Mucosa of descending colon (tissue), 3 donors: ENCODE results near the gene DNALI1. TPM values are rescaled to one million over a fixed set of nuclear protein-coding genes. Genes with fewer than 3 reads are reported as not detected.

Source experiments
- ATAC-seq: fragments of 200-7000 bp; cut with Tn5 transposase; one replicate; pipeline ENCODE4 v1.9.1; 2020; ENCODE audit warnings: mild to moderate bottlenecking, moderate library complexity
- DNase-seq, 3 donors: peaks; one replicate each; pipeline ENCODE4 v3.0.0-alpha.2; 2020
- H3K36me3 ChIP-seq: fragments of 200-600 bp; one replicate; pipeline ENCODE4 v1.8.0; 2021; ENCODE audit warnings: low read depth, mild to moderate bottlenecking
- H3K4me1 ChIP-seq: fragments of 200-600 bp; one replicate; pipeline ENCODE4 v1.8.0; 2021; ENCODE audit warnings: low read depth, mild to moderate bottlenecking
- H3K4me3 ChIP-seq: fragments of 200-600 bp; one replicate; pipeline ENCODE4 v1.8.0; 2021; ENCODE audit warnings: mild to moderate bottlenecking
- H3K9me3 ChIP-seq: fragments of 200-600 bp; one replicate; pipeline ENCODE4 v1.8.0; 2021; ENCODE audit warnings: mild to moderate bottlenecking
- CTCF ChIP-seq: fragments of 200-600 bp; IDR thresholded peaks from one replicate; pipeline ENCODE4 v1.8.0; 2022; ENCODE audit warnings: antibody characterized with exemption, mild to moderate bottlenecking
- intact Hi-C, 2 donors: fragments of 100-400 bp; cut with DNase I in 1 of 2; cut with micrococcal nuclease in 1 of 2; formaldehyde crosslinking; loops; one replicate each; pipeline versions ENCODE4 v1.11.0 to v1.11.1; 2022; cut with DNase I, micrococcal nuclease
- total RNA-seq, 3 donors: library from RNA; stranded (reverse); fragmentation: NEBNext Ultra II Directional in 2 of 3; extraction: Animal tissue kit (Norgen Biotek cat#: 25700) in 2 of 3; gene quantifications; one replicate each; pipeline versions ENCODE4 v1.2.1 to v1.2.4, GENCODE V29; 2021 to 2023
- donor health status: DM: no; HTN: no; CAD: no; lungs with moderate emphysema.
- donor health status: DM: no; HTN: no; CAD: no.
- donor health status: DM: no; HTN: yes; CAD: no.

DNALI1 gene
- total RNA-seq, 3 donors from 2014 or later = 3.2 to 9.1 (median 3.6) TPM

- no peak for TF ChIP-seq CTCF
- intact Hi-C loops = no loop called here
- Histone ChIP-seq H3K4me1 (no peaks in the 10 kb centered on the region), H3K9me3 (no peaks in the 10 kb centered on the region), H3K36me3 (no peaks in the 10 kb centered on the region), H3K4me3 (no peak overlapping the region)
- DNase-seq (no peak), ATAC-seq (no peak)
These were observed 55.4 kb downstream of the DNALI1 start for GRCh38 chr1:37612186-37612585.

GRCh38 chr1:37614105-37614504, 57.4 kb downstream of the DNALI1 start:
- no peaks in the 10 kb centered on the region for H3K4me1 ChIP-seq
- ATAC-seq (no peak), DNase-seq (no peak)
- intact Hi-C loops = no loop called here
- no peaks in the 10 kb centered on the region for H3K9me3 ChIP-seq
- no peak overlapping the region for H3K4me3 ChIP-seq
- H3K36me3 ChIP-seq = no peaks in the 10 kb centered on the region
- TF ChIP-seq CTCF = no peak

GRCh38 chr1:37616330-37616729, 59.6 kb downstream of the DNALI1 start:
- DNase-seq = no peak
- no peak for ATAC-seq
- intact Hi-C loops = no loop called here
- Histone ChIP-seq H3K9me3 (no peaks in the 10 kb centered on the region), H3K36me3 (no peaks in the 10 kb centered on the region), H3K4me1 (no peaks in the 10 kb centered on the region), H3K4me3 (no peak overlapping the region)
- TF ChIP-seq CTCF = no peak

Other genes with a start within 250 kb of the DNALI1 start
- 10 to 100 TPM; 25.6 to 42.4 (median 25.9) TPM for gene ZC3H12A, start 82.4 kb upstream of the DNALI1 start, total RNA-seq
- 10 to 100 TPM; 30.2 to 59.5 (median 35.4) TPM for gene MEAF6, start 42.2 kb upstream of the DNALI1 start, total RNA-seq
- gene SNIP1, start 2.6 kb upstream of the DNALI1 start, total RNA-seq = 10 to 100 TPM; 16.8 to 22.5 (median 21.3) TPM
- 10 to 100 TPM; 31.2 to 38.4 (median 34.0) TPM for gene GNL2, start 39.0 kb downstream of the DNALI1 start, total RNA-seq
- gene RSPO1, start 78.0 kb downstream of the DNALI1 start, total RNA-seq = 1 to 10 TPM in 1 of 3 donors, under 1 TPM in 2; 0.12 to 1.7 (median 0.53) TPM
- 10 to 100 TPM in 2 of 3 donors, 1 to 10 TPM in 1; 3.8 to 16.8 (median 10.1) TPM for gene CDCA8, start 135.6 kb downstream of the DNALI1 start, total RNA-seq
- 10 to 100 TPM; 45.3 to 74.4 (median 66.0) TPM for gene EPHA10, start 208.2 kb downstream of the DNALI1 start, total RNA-seq
- gene MANEAL, start 236.9 kb downstream of the DNALI1 start, total RNA-seq = 1 to 10 TPM; 5.4 to 7.6 (median 6.5) TPM